B cell (primary cell): ENCODE results near the gene LTBP3. TPM values are rescaled to one million over a fixed set of nuclear protein-coding genes. Genes with fewer than 3 reads are reported as not detected.
"Not testable (repeated sequence)": the region's sequence is repeated elsewhere in the genome, so short reads cannot be mapped to it uniquely, and the experiment has no call there.

Experiments used
- ATAC-seq: fragments of 200-7000 bp; cut with Tn5 transposase; one replicate; pipeline ENCODE4 v1.10.0; 2021; ENCODE audit warnings: low read depth, mild to moderate bottlenecking, moderate number of reproducible peaks, moderate library complexity
- CTCF ChIA-PET: fragments of 350-600 bp; sonication (Branson Sonifier 250); formaldehyde crosslinking; loops from one replicate; lab custom pipeline; 2021; ENCODE audit warnings: antibody characterized with exemption, inconsistent platforms; lab: Charles Lee
- POLR2A ChIA-PET: fragments of 350-600 bp; sonication (Branson Sonifier 250); formaldehyde crosslinking; loops from one replicate; lab custom pipeline; 2021; ENCODE audit warnings: antibody characterized with exemption; lab: Charles Lee
- DNase-seq: peaks from one replicate; pipeline ENCODE4 v3.0.0; 2013
- H2AFZ ChIP-seq: 2 replicates; pipeline ENCODE4 v1.6.1; 2012; ENCODE audit warnings: mild to moderate bottlenecking, low read depth, low read length; ENCODE audit not compliant: insufficient read depth, poor library complexity, severe bottlenecking
- H3K27ac ChIP-seq, 2 donors: 1 replicate in 1 of 2; 2 replicates in 1 of 2; pipeline ENCODE4 v1.5.1; 2012 to 2013; ENCODE audit warnings: low read length in 2 of 2, mild to moderate bottlenecking in 2 of 2, moderate library complexity in 1 of 2
- H3K27me3 ChIP-seq, 4 experiments: fragments of 200-600 bp in 1 of 4; sonication (generic) in 1 of 4; replicated peaks in 1 of 4; 1 replicate in 2 of 4; 2 replicates in 2 of 4; pipeline versions ENCODE4 v1.6.1 to v1.7.0; 2013 to 2016; ENCODE audit warnings: low read length in 3 of 4, mild to moderate bottlenecking in 2 of 4, mixed read lengths in 1 of 4, moderate library complexity in 1 of 4; ENCODE audit not compliant: insufficient read depth in 4 of 4, control insufficient read depth in 3 of 4; ENCODE audit errors: control extremely low read depth in 1 of 4
- H3K36me3 ChIP-seq, 2 experiments: replicated peaks in 1 of 2; 1 replicate in 1 of 2; 2 replicates in 1 of 2; pipeline versions ENCODE4 v1.6.1 to v1.7.1; 2013; ENCODE audit warnings: low read length in 1 of 2; ENCODE audit not compliant: insufficient read depth in 2 of 2, control insufficient read depth in 1 of 2; ENCODE audit errors: control extremely low read depth in 1 of 2, extremely low read depth in 1 of 2
- H3K4me1 ChIP-seq, 2 donors: fragments of 200-600 bp in 1 of 2; sonication (generic) in 1 of 2; 1 replicate in 1 of 2; 2 replicates in 1 of 2; pipeline versions ENCODE4 v1.5.1 to v1.6.1; 2013 to 2017; ENCODE audit warnings: low read length in 2 of 2; ENCODE audit not compliant: control insufficient read depth in 2 of 2, insufficient read depth in 2 of 2
- H3K4me2 ChIP-seq: replicated peaks from 2 replicates; pipeline ENCODE3; 2012; ENCODE audit warnings: mild to moderate bottlenecking, low read depth, low read length; ENCODE audit not compliant: poor library complexity, severe bottlenecking
- H3K4me3 ChIP-seq, 5 experiments: fragments of 200-600 bp in 1 of 5; sonication (generic) in 1 of 5; 1 replicate in 3 of 5; 2 replicates in 2 of 5; pipeline versions ENCODE4 v1.5.1 to v1.7.0; 2011 to 2016; ENCODE audit warnings: low read length in 4 of 5, mild to moderate bottlenecking in 4 of 5, low read depth in 2 of 5, control low read depth in 1 of 5, moderate library complexity in 1 of 5; ENCODE audit not compliant: insufficient read depth in 1 of 5; ENCODE audit errors: control extremely low read depth in 1 of 5, extremely low read depth in 1 of 5
- H3K79me2 ChIP-seq: fragments of 200-600 bp; sonication (generic); one replicate; pipeline ENCODE4 v1.6.0; 2016; ENCODE audit warnings: low read length; ENCODE audit not compliant: control insufficient read depth, insufficient read depth
- H3K9ac ChIP-seq: fragments of 200-600 bp; sonication (generic); 2 replicates; pipeline ENCODE4 v1.6.1; 2017; ENCODE audit warnings: mild to moderate bottlenecking, low read length, moderate library complexity
- H3K9me3 ChIP-seq, 3 donors: one replicate each; pipeline versions ENCODE4 v1.6.1 to v1.7.1; 2013; ENCODE audit warnings: low read length in 2 of 3; ENCODE audit not compliant: control insufficient read depth in 2 of 3, insufficient read depth in 1 of 3; ENCODE audit errors: control extremely low read depth in 1 of 3
- H4K20me1 ChIP-seq: 2 replicates; pipeline ENCODE4 v1.6.0; 2012; ENCODE audit warnings: mild to moderate bottlenecking, low read length; ENCODE audit not compliant: insufficient read depth, control insufficient read depth, poor library complexity, severe bottlenecking
- H3K27ac Mint-ChIP-seq: one replicate; pipeline ENCODE4 v1.8.0; 2021; ENCODE audit warnings: mixed read lengths
- H3K27me3 Mint-ChIP-seq: one replicate; pipeline ENCODE4 v1.8.0; 2021; ENCODE audit warnings: mixed read lengths
- H3K4me1 Mint-ChIP-seq: one replicate; pipeline ENCODE4 v1.8.0; 2021; ENCODE audit warnings: mixed read lengths
- H3K4me3 Mint-ChIP-seq: one replicate; pipeline ENCODE4 v1.8.0; 2021; ENCODE audit warnings: mixed read lengths
- H3K9me3 Mint-ChIP-seq: one replicate; pipeline ENCODE4 v1.8.0; 2022; ENCODE audit warnings: mixed read lengths; ENCODE audit not compliant: insufficient read depth
- EZH2 ChIP-seq: IDR thresholded peaks from 2 replicates; pipeline ENCODE4 v1.6.1; 2012; ENCODE audit warnings: borderline replicate concordance, low read depth, mild to moderate bottlenecking, moderate library complexity, low read length; ENCODE audit not compliant: insufficient read depth, poor library complexity, severe bottlenecking
- WGBS: methylation state at CpG from one replicate; pipeline ENCODE4 v1.1.5; 2013; ENCODE audit warnings: missing lambda C conversion rate; ENCODE audit not compliant: insufficient coverage; 5-methylcytosine and 5-hydroxymethylcytosine counted together
- intact Hi-C: fragments of 100-400 bp; cut with micrococcal nuclease; formaldehyde crosslinking; loops from one replicate; pipeline ENCODE4 v1.10.0; 2022
- polyA plus RNA-seq: library from polyadenylated mRNA; depleted of rRNA; stranded (reverse); fragments of >200 nt; gene quantifications from 2 replicates; pipeline ENCODE4 v1.2.3, GENCODE V29; 2012
- total RNA-seq, 2 donors: library from RNA; stranded (reverse); fragments of 120-200 nt in 1 of 2; gene quantifications; 1 replicate in 1 of 2; 2 replicates in 1 of 2; pipeline versions ENCODE4 v1.2.3 to v1.2.4, GENCODE V29; 2013 to 2022

Gene LTBP3
- total and polyA plus RNA-seq, 2 donors (not counting 1 experiment from before 2014, with no cell fraction given): 65.1 to 69.0 TPM

- Mint-ChIP-seq H3K9me3 (no peaks in the 10 kb centered on the region), H3K4me3 (peak overlapping the region; percentile 55), H3K4me1 (peaks cover 44% of the 10 kb centered on the region), H3K27me3 (no peaks in the 10 kb centered on the region), H3K27ac (peak overlapping the region; percentile 88)
- 100% methylated on average over 2 of the region's 7 CpGs for WGBS
- peak; percentile 58 for DNase-seq
- Histone ChIP-seq H3K79me2 (peaks cover 87% of the 10 kb centered on the region), H3K36me3 (peaks cover 0 to 6% of the 10 kb centered on the region in 2 experiments), H3K4me1 (peaks cover 35 to 47% of the 10 kb centered on the region in 2 donors), H2AFZ (no peak overlapping the region), H3K27me3 (no peaks in the 10 kb centered on the region), H3K27ac (peak overlapping the region; percentile 35 to 81), H3K9ac (peak overlapping the region; percentile 20), H3K4me2 (peak overlapping the region; percentile 35), H3K9me3 (no peaks in the 10 kb centered on the region), H3K4me3 (no peak overlapping the region), H4K20me1 (peaks cover 16% of the 10 kb centered on the region)
- POLR2A ChIA-PET: interaction anchor here (0.6 to 1.3 kb wide), 7 partner anchors 22 to 1281 kb away, joined by 3 to 5 read pairs (median 4); no protein-coding TSS in a partner anchor
- no peak for TF ChIP-seq EZH2
- no peak for ATAC-seq
- CTCF ChIA-PET: interaction anchor here (0.6 to 4.2 kb wide), 12 partner anchors 11 to 237 kb away, joined by 3 to 21 read pairs (median 5); partner anchors contain the start of gene SLC25A45
- intact Hi-C loops: no loop called here
These were observed 7.7 kb upstream of the LTBP3 start for GRCh38 chr11:65565624-65566453.

GRCh38 chr11:65564879-65565559 lies 6.9 kb upstream of the LTBP3 start:
- ATAC-seq: not testable (repeated sequence)

More at GRCh38 chr11:65564879-65565559, 6.9 kb upstream of the LTBP3 start:
- H3K27me3 Mint-ChIP-seq, H3K9ac ChIP-seq, DNase-seq, H2AFZ ChIP-seq, H3K9me3 Mint-ChIP-seq, H3K36me3 ChIP-seq, intact Hi-C loops, H3K9me3 ChIP-seq, H3K27me3 ChIP-seq, H3K4me3 ChIP-seq, H3K4me3 Mint-ChIP-seq: not testable (repeated sequence)
- H4K20me1 ChIP-seq: peaks cover 11% of the 10 kb centered on the region
- peak overlapping the region; percentile 88 for H3K27ac Mint-ChIP-seq
- H3K4me1 Mint-ChIP-seq: peaks cover 39% of the 10 kb centered on the region
- 99% methylated on average over 8 of the region's 12 CpGs for WGBS
- CTCF ChIA-PET: interaction anchor here (0.8 to 4.2 kb wide), 6 partner anchors 14 to 182 kb away, joined by 3 to 21 read pairs (median 6); partner anchors contain the start of gene SLC25A45
- peaks cover 33 to 43% of the 10 kb centered on the region in 2 donors for H3K4me1 ChIP-seq
- H3K27ac ChIP-seq: peak overlapping the region; percentile 35 to 81
- peak overlapping the region; percentile 35 for H3K4me2 ChIP-seq
- peaks cover 89% of the 10 kb centered on the region for H3K79me2 ChIP-seq
- POLR2A ChIA-PET: interaction anchor here (0.7 to 1.2 kb wide), 3 partner anchors 61 to 313 kb away, joined by 3 to 6 read pairs (median 5); no protein-coding TSS in a partner anchor
